ENCODE results near the gene HOMEZ.
"Not testable (repeated sequence)": the region's sequence is repeated elsewhere in the genome, so short reads cannot be mapped to it uniquely, and the experiment has no call there.

HOMEZ gene, protein sequence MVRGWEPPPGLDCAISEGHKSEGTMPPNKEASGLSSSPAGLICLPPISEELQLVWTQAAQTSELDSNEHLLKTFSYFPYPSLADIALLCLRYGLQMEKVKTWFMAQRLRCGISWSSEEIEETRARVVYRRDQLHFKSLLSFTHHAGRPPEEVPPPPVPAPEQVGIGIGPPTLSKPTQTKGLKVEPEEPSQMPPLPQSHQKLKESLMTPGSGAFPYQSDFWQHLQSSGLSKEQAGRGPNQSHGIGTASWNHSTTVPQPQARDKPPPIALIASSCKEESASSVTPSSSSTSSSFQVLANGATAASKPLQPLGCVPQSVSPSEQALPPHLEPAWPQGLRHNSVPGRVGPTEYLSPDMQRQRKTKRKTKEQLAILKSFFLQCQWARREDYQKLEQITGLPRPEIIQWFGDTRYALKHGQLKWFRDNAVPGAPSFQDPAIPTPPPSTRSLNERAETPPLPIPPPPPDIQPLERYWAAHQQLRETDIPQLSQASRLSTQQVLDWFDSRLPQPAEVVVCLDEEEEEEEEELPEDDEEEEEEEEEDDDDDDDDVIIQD

DNA sequence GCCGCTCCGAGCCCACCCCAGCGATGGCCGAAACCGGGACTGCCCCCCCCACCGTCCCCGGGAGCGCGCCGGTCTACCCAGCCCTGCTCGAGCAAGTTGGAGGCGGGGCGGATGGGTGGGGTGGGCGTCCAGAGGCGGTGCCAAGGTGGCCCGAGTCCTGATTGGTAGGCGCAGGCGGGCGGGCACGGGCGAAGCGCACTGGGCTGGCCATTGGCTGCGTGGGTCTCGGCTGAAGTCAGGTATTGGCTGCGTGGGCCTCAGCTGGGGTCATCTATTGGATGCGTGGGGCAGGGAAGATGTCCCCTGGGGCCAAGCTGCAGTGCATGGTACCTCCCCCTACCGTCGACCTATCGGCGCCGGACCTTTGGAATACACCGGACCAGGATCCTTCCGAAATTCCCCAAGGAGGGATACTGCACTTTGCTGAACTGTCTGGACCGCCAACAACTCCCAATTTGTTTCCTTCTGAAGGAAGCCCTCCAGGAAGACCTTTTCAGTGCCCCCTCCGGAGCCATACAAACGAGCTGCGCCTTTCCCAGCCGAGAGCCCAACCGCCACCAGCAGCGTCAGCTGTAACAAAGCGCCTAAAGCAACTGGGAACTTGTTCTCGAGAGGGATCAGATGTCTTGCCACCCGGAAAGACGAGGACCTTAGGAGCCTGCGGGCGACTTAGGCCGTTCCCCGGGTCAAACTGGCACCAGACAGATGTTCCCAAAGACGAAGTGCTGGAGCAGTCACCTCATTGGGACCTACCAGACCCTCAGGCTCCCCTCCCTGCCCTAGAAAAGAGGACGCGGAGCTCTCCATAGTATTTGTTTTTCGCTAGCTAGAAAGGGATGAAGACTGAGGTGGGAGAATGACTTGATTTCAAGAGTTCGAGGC, at the start of gene HOMEZ:
HOMEZ (minus strand) TSS at position 113 of the 882 bp plus-strand sequence. CDS start 180 bp downstream, outside the sequence.
- DNase-seq = peak; percentile 94 to 95

DNA sequence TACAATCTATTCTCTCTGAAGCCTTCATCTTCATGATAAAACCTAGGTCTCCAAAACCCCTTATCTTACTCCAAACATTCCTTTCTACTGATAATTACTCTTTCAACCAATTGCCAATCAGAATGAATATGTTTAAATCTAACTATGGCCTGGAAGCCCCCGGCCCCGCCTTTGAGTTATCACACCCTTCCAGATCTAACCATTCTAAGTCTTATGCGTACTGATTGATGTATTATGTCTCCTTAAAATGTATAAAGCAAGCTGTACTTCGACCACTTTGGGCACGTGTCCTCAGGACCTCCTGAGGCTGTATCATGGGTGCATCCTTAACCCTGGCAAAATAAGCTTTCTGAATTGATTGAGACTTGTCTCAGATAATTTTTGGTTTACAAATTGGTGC, 49.7 kb upstream of the HOMEZ start:
- no peak for DNase-seq

GRCh38 chr14:23327947-23328744, 42.2 kb upstream of the HOMEZ start:
- DNase-seq = peak; percentile 69 to 75

GRCh38 chr14:23326491-23327332, 40.8 kb upstream of the HOMEZ start:
- DNase-seq = no peak

DNA sequence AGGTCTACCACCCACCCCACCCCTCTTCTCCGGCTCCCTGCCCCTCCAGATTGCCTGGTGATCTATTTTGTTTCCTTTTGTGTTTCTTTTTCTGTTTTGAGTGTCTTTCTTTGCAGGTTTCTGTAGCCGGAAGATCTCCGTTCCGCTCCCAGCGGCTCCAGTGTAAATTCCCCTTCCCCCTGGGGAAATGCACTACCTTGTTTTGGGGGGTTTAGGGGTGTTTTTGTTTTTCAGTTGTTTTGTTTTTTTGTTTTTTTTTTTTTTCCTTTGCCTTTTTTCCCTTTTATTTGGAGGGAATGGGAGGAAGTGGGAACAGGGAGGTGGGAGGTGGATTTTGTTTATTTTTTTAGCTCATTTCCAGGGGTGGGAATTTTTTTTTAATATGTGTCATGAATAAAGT, 39.8 kb upstream of the HOMEZ start:
- DNase-seq = not testable (repeated sequence)

DNA sequence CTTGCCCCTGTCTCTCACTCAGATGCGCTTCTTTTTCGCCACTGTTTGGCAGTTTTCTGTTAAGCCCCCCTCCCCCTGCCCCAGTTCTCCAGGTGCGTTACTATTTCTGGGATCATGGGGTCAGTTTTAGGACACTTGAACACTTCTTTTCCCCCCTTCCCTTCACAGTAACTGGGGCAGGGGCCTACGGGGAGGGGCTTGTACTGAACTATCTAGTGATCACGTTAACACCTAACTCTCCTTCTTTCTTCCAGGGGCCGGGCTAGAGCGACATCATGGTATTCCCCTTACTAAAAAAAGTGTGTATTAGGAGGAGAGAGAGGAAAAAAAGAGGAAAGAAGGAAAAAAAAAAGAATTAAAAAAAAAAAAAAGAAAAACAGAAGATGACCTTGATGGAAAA, 39.1 kb upstream of the HOMEZ start:
- no peak for DNase-seq

GRCh38 chr14:23324455-23324846, 38.5 kb upstream of the HOMEZ start:
- no peak for DNase-seq

DNA sequence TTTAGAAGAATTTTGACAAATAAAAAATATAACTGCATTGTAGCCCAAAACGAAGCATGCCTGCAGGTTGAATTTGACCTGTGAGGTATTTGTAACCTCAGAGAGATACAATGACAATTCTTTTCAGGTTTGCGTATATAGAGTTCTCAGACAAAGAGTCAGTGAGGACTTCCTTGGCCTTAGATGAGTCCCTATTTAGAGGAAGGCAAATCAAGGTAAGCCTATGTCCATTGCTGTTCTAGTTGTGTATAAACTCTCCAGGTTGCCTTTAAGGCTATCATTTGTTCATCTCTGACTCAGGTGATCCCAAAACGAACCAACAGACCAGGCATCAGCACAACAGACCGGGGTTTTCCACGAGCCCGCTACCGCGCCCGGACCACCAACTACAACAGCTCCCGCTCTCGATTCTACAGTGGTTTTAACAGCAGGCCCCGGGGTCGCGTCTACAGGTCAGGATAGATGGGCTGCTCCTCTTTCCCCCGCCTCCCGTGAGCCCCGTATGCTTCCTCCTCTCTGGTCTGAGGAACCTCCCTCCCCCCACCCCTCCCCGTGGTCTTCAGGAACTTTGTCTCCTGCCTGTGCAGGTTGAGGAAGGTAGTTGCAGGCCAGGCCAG, 38.0 kb upstream of the HOMEZ start:
- no peak for DNase-seq

- DNase-seq = no peak
Measured at GRCh38 chr14:23322568-23323517, 36.9 kb upstream of the HOMEZ start.

DNA sequence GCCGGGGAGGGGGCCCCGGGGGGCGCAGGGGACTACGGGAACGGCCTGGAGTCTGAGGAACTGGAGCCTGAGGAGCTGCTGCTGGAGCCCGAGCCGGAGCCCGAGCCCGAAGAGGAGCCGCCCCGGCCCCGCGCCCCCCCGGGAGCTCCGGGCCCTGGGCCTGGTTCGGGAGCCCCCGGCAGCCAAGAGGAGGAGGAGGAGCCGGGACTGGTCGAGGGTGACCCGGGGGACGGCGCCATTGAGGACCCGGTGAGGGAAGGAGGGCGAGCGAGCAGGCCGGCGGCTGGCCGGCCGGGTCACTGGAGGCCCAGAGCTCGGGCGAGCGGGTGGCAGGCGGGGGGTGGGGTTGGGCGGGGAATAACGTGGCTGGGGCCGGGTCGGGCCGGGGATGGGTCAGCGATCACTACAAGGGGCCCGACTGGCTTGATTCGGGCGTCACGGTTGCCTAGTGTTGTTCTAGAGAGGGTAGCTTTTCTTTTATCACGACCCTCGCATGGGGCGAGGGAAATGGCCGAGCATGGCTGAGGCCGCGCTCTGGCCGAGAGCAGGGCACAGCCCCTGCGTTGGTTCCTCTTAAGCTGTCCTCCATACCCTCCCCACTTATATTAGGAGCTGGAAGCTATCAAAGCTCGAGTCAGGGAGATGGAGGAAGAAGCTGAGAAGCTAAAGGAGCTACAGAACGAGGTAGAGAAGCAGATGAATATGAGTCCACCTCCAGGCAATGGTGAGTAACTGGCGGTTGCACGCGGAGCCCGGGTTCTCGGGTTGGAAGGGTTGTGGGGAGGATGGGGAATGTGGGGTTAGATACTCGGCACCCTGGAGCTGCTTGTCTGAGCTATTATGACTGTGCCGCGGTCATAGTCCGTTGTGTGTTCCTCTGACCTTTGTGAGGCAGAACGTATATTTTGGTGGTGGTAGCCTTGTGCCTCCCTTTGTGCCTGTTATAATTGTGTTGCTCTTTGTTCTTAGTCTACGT, 35.9 kb upstream of the HOMEZ start:
- DNase-seq = peak in 1 of 2 experiments; percentile 18

DNA sequence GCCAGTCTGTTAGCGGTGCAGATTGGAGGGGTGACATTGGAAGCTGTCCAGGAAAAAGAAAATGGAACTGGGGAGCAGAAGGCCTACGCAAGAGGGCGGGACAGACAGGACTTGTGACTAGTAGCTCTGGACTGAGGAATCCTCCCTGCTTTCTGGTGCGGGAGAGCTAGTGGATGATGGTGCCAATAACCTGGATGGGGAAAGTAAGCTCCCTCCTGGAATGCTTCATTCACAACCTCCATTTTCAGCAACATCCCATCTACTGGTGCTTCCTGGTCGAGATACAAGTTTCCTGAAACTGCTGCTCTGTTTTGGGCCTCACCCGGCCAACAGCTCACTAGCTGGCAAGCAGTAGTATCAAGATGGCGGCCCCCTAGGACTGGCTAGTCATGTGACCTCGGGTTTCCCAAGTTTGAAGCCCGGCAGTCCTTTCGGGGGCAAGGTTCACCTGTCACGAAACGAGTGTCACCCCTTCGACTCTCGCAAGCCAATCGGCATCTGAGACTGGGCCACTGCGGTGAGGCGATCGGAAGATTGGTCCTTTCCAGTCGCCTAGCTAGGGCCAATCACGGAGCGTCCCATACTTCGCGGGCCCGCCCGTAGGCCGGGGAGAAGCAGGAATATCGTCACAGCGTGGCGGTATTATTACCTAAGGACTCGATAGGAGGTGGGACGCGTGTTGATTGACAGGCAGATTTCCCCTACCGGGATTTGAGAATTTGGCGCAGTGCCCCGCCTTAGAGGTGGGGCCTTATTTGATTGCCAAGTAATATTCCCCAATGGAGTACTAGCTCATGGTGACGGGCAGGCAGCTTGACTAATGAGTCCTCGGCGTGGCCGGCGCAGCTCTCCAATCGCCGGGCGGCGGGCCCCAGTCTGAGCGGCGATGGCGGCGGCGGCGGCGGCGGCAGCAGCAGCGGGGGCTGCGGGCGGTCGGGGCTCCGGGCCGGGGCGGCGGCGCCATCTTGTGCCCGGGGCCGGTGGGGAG, 34.9 kb upstream of the HOMEZ start, which contains the start of gene PABPN1:
PABPN1 (plus strand) TSS at position 874 of the 988 bp plus-strand sequence; CDS start at position 887, 13 bp downstream.
- DNase-seq = peak; percentile 99 to 100

DNA sequence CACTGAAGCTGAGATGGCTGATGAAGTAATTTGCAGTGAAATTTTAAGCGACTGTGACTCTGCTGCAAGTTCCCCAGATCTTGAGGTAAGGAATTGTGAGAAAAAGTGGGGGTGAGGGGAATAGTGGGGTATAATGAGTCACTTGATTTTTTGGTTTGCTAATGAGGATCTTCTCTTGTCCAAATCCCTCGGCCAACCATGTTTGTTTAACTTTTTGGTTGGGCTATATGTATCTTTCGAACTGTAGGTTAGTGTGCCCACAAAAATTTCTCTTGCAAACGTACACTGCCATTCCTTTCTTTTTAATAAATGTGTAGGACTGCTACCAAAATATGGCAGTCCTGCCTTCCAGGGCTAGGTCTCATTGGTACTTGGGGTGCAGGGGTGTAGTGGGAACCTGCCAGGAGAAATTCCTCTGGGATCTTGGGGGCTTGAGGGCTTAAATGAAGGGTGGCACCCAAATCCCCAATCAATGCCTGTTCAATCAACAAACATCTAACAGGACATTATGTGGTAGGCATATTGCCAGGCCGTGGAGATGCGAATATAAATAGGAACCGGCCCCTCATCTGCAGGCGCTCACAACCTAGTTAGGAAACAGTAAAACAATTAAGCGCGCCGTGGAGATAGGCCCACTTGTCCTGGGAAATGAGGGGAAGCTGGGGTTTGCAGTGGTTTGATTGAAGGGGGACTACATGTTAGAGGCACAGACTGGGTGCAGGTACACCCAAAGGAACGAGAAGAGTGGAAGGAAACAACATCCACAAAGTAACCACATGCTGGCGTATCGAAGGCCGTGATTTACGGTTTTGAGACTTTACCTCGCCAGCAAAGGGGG, 34.0 kb upstream of the HOMEZ start:
- no peak for DNase-seq

DNA sequence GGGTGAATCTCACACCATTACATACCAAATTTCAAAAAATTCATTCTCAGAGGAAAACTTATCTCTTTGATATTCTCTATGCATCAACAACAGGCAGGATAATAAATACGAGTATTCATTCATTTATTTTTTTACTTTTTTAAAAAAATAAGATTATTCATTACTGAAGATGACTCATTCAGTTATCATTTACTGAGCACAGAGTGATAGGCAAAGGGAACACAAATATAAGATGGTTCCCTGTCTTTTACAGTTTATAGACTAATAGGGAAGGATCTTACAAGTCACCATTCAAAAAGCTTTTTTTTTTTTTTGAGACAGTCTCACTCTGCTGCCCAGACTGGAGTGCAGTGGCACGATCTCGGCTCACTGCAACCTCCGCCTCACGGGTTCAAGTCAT, 30.4 kb upstream of the HOMEZ start:
- no peak for DNase-seq

DNA sequence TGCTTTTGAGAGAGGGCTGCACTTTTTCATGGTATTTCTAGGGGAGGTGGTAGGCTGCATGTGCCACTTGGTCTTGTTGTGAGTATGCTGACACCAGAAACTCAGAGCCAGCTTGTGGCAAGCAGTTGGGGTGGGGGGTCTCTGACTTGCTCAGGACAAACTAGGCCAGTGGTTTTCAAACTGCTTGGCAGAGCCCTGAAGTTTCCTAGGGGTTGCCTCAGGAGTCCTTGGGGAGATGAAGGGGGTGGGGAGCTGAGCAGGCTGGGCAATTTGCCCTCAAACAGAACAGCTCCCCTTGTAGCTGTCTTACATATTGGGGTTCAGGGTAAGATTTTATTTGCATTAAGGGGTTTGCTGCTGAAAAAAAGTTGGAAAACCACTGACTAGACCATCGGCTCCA, 24.6 kb upstream of the HOMEZ start:
- DNase-seq = no peak

- DNase-seq = no peak
Measured at GRCh38 chr14:23308721-23309445, 23.0 kb upstream of the HOMEZ start.
